K562 (cell line): ENCODE measurements around the gene CCDC136. TPM values are rescaled to one million over a fixed set of nuclear protein-coding genes. Genes with fewer than 3 reads are reported as not detected.

Experiments
- ATAC-seq: fragments of 200-7000 bp; cut with Tn5 transposase; 3 replicates; pipeline ENCODE4 v1.9.1; 2020; ENCODE audit warnings: moderate library complexity
- BruUV-seq: library from RNA; stranded (reverse); fragments of 400-500 nt; replicated peaks from 2 replicates; lab custom pipeline; 2021; lab: Mats Ljungman, UMichigan
- CTCF ChIA-PET: fragments of 300-600 bp; formaldehyde crosslinking; extraction: SDS; loops from one replicate; lab custom pipeline; 2021; ENCODE audit warnings: low intra/inter-chr PET ratio; lab: Yijun Ruan, JAX
- POLR2A ChIA-PET: fragments of 300-600, 350-650 bp; sonication (Branson Sonifier 250); formaldehyde crosslinking; extraction: SDS; loops from one replicate; lab custom pipeline; 2021; ENCODE audit warnings: antibody characterized with exemption, inconsistent platforms; lab: Yijun Ruan, JAX
- DNase-seq, 4 experiments: peaks; one replicate each; pipeline versions ENCODE4 v3.0.0 to v3.0.0-alpha.2; 2011 to 2018; ENCODE audit warnings: low spot score in 3 of 4, mixed read lengths in 3 of 4; ENCODE audit errors: extremely low read depth in 1 of 4
- FAIRE-seq: peaks from 2 replicates; lab custom pipeline; 2011; peaks lifted over from hg19 to GRCh38; lab: Jason Lieb, UNC
- H2AFZ ChIP-seq: 2 replicates; pipeline ENCODE4 v1.6.0; 2011; ENCODE audit warnings: low read depth, low read length, control low read depth, inconsistent platforms
- H3K27ac ChIP-seq: fragments of 200-600 bp; 3 replicates; pipeline ENCODE4 v1.8.0; 2011; ENCODE audit warnings: low read depth, mild to moderate bottlenecking, control low read depth, inconsistent platforms, low read length, moderate library complexity, mixed read lengths; ENCODE audit errors: extremely low read depth
- H3K27me3 ChIP-seq, 2 experiments: fragments of 300-600 bp in 1 of 2; 2 replicates in 1 of 2; 3 replicates in 1 of 2; pipeline versions ENCODE4 v1.6.0 to v1.8.0; 2011; ENCODE audit warnings: inconsistent platforms in 2 of 2, low read length in 2 of 2, mild to moderate bottlenecking in 1 of 2, mixed read lengths in 1 of 2, moderate library complexity in 1 of 2; ENCODE audit not compliant: control insufficient read depth in 2 of 2, insufficient read depth in 2 of 2
- H3K36me3 ChIP-seq: fragments of 300-600 bp; 3 replicates; pipeline ENCODE4 v1.8.0; 2011; ENCODE audit warnings: mild to moderate bottlenecking, low read length, inconsistent platforms; ENCODE audit not compliant: control insufficient read depth, insufficient read depth
- H3K4me1 ChIP-seq, 2 experiments: fragments of 200-600 bp in 1 of 2; replicated peaks in 1 of 2; 2 replicates in 1 of 2; 3 replicates in 1 of 2; pipeline versions ENCODE4 v1.5.1 to v1.8.0; 2011; ENCODE audit warnings: inconsistent platforms in 2 of 2, low read length in 2 of 2, mild to moderate bottlenecking in 1 of 2, mixed read lengths in 1 of 2, moderate library complexity in 1 of 2; ENCODE audit not compliant: control insufficient read depth in 2 of 2, insufficient read depth in 2 of 2
- H3K4me2 ChIP-seq: 2 replicates; pipeline ENCODE4 v1.6.1; 2011; ENCODE audit warnings: low read length, control low read depth, inconsistent platforms, mixed read lengths; ENCODE audit not compliant: insufficient read depth
- H3K4me3 ChIP-seq: fragments of 200-600 bp; sonication (generic), shearing (Covaris generic); 2 replicates; pipeline ENCODE4 v1.5.1; 2016; ENCODE audit warnings: control low read depth, inconsistent platforms
- H3K79me2 ChIP-seq: fragments of 200-600 bp; 3 replicates; pipeline ENCODE4 v1.8.0; 2011; ENCODE audit warnings: low read length, inconsistent platforms; ENCODE audit not compliant: control insufficient read depth, insufficient read depth
- H3K9ac ChIP-seq, 2 experiments: 2 replicates each; pipeline versions ENCODE4 v1.6.0 to v1.6.1; 2011; ENCODE audit warnings: low read depth in 2 of 2, low read length in 2 of 2, control low read depth in 1 of 2, inconsistent platforms in 1 of 2, mild to moderate bottlenecking in 1 of 2, mixed read lengths in 1 of 2; ENCODE audit not compliant: insufficient read depth in 1 of 2
- H3K9me1 ChIP-seq: one replicate; pipeline ENCODE4 v1.6.0; 2011; ENCODE audit warnings: inconsistent platforms, mild to moderate bottlenecking, low read length, moderate library complexity; ENCODE audit not compliant: control insufficient read depth, insufficient read depth
- H3K9me3 ChIP-seq: replicated peaks from 2 replicates; pipeline ENCODE4 v1.5.1; 2011; ENCODE audit warnings: low read depth, low read length, inconsistent platforms; ENCODE audit not compliant: control insufficient read depth, insufficient read depth
- H4K20me1 ChIP-seq: replicated peaks from 2 replicates; pipeline ENCODE4 v1.6.1; 2011; ENCODE audit warnings: low read length, inconsistent platforms, mixed read lengths; ENCODE audit not compliant: control insufficient read depth, insufficient read depth
- ADNP ChIP-seq: fragments of 200-800 bp; sonication (Bioruptor generic); IDR thresholded peaks from 2 replicates; pipeline ENCODE4 v1.6.1; 2016; ENCODE audit warnings: missing genetic modification characterization, missing compliant biosample characterization
- CBFA2T3 ChIP-seq: fragments of 450-650 bp; IDR thresholded peaks from 2 replicates; pipeline ENCODE4 v1.6.1; 2017
- DMBX1 ChIP-seq: fragments of 250-450 bp; sonication (Bioruptor Pico); IDR thresholded peaks from 2 replicates; pipeline ENCODE4 v1.8.0; 2022; ENCODE audit warnings: inconsistent platforms, mild to moderate bottlenecking, moderate library complexity, borderline replicate concordance
- FOXK1 ChIP-seq: sonication (generic); formaldehyde crosslinking; IDR thresholded peaks from 2 replicates; pipeline ENCODE4 v1.8.0; 2022; ENCODE audit warnings: missing genetic modification reagents, mild to moderate bottlenecking, borderline replicate concordance
- KAT8 ChIP-seq: fragments of 450-650 bp; IDR thresholded peaks from 2 replicates; pipeline ENCODE4 v1.6.1; 2016; ENCODE audit warnings: low read depth, mild to moderate bottlenecking
- MYNN ChIP-seq, 2 experiments: sonication (generic); formaldehyde crosslinking in 1 of 2; IDR thresholded peaks; 2 replicates each; pipeline versions ENCODE4 v1.5.0 to v1.6.1; 2016 to 2020; ENCODE audit warnings: antibody characterized with exemption in 1 of 2, missing genetic modification reagents in 1 of 2
- NCOA2 ChIP-seq, 2 experiments: fragments of 450-650 bp; IDR thresholded peaks; 2 replicates each; pipeline ENCODE4 v1.6.1; 2018; ENCODE audit warnings: mild to moderate bottlenecking in 2 of 2, moderate library complexity in 1 of 2; ENCODE audit not compliant: partially characterized antibody in 2 of 2
- POLR2B ChIP-seq: fragments of 450-650 bp; IDR thresholded peaks from 2 replicates; pipeline ENCODE4 v1.6.1; 2018; ENCODE audit warnings: low read depth; ENCODE audit not compliant: partially characterized antibody
- PURB ChIP-seq: sonication (generic); formaldehyde crosslinking; IDR thresholded peaks from 2 replicates; pipeline ENCODE4 v1.9.0; 2021; ENCODE audit warnings: low read depth, mild to moderate bottlenecking, missing genetic modification reagents
- RBM34 ChIP-seq: fragments of 200-400 bp; formaldehyde crosslinking; IDR thresholded peaks from 2 replicates; pipeline ENCODE4 v1.6.1; 2018; ENCODE audit warnings: low read length, borderline replicate concordance; ENCODE audit not compliant: insufficient read depth
- RREB1 ChIP-seq: fragments of 250-450 bp; sonication (Bioruptor Pico); IDR thresholded peaks from 2 replicates; pipeline ENCODE4 v1.4.0; 2020
- SNRNP70 ChIP-seq: fragments of 200-400 bp; formaldehyde crosslinking; optimal IDR thresholded peaks from 2 replicates; pipeline ENCODE3; 2017; ENCODE audit warnings: low read depth, low read length
- SOX6 ChIP-seq: fragments of 450-650 bp; IDR thresholded peaks from 2 replicates; pipeline ENCODE4 v1.6.1; 2014; ENCODE audit warnings: mild to moderate bottlenecking
- SRSF3 ChIP-seq: fragments of 200-400 bp; formaldehyde crosslinking; IDR thresholded peaks from 2 replicates; pipeline ENCODE4 v1.6.1; 2016; ENCODE audit warnings: mild to moderate bottlenecking, low read length, moderate library complexity; ENCODE audit not compliant: insufficient read depth
- ZNF143 ChIP-seq: sonication (generic); formaldehyde crosslinking; IDR thresholded peaks from 2 replicates; pipeline ENCODE4 v1.9.0; 2022; ENCODE audit warnings: mild to moderate bottlenecking, missing genetic modification reagents
- ZNF184 ChIP-seq: sonication (generic); formaldehyde crosslinking; IDR thresholded peaks from 2 replicates; pipeline ENCODE4 v1.5.0; 2020; ENCODE audit warnings: missing genetic modification reagents
- ZNF644 ChIP-seq: fragments of 200-800 bp; sonication (Bioruptor generic); IDR thresholded peaks from 2 replicates; pipeline ENCODE4 v1.6.1; 2016; ENCODE audit warnings: low read depth, missing genetic modification characterization, missing compliant biosample characterization
- WGBS: fragments of 100-300 bp; shearing (Covaris generic); methylation state at CpG from one replicate; pipeline ENCODE4 v1.1.6; 2016; ENCODE audit warnings: low coverage, mixed read lengths; ENCODE audit not compliant: insufficient coverage; ENCODE audit errors: missing lambda C conversion rate; 5-methylcytosine and 5-hydroxymethylcytosine counted together
- in situ Hi-C: fragments of 300-500 bp; cut with MboI; formaldehyde crosslinking; loops from 4 replicates; pipeline ENCODE4 v1.15.0; 2018; ENCODE audit warnings: inconsistent platforms, mixed read lengths
- intact Hi-C: fragments of 100-400 bp; cut with micrococcal nuclease; formaldehyde crosslinking; loops from 2 replicates; pipeline ENCODE4 v1.14.2; 2022
- polyA plus RNA-seq, 8 experiments: library from polyadenylated mRNA; depleted of rRNA in 4 of 8; stranded (reverse) in 5 of 8; unstranded in 3 of 8; fragments of >200 nt; fragmentation: Nextera tagmentation in 2 of 8; fragmentation: Illumina TruSeq in 1 of 8; extraction: Ambion mirVana in 2 of 8; extraction: Trizol in 1 of 8; gene quantifications; 2 replicates each; pipeline versions ENCODE4 v1.2.1 to v1.2.3, GENCODE V29; 2011 to 2014; ENCODE audit warnings: inconsistent platforms in 1 of 8, missing spikeins in 1 of 8
- total RNA-seq, 7 experiments: library from RNA; depleted of rRNA in 6 of 7; stranded (reverse); fragments of >200 nt in 6 of 7; fragmentation: Illumina TruSeq in 2 of 7; extraction: Trizol in 2 of 7; gene quantifications; 2 replicates each; pipeline versions ENCODE4 v1.2.1 to v1.2.3, GENCODE V29; 2011 to 2021; ENCODE audit warnings: low replicate concordance in 1 of 7

The CCDC136 gene
- total and polyA plus RNA-seq, 9 of the 15 experiments (the other 6 are each of a cell fraction or from before 2014, with no cell fraction given), result 2.4 to 40.8 (median 26.5) TPM

GRCh38 chr7:128745706-128746105, 46.1 kb upstream of the CCDC136 start:
- Histone ChIP-seq H3K9me1 (peaks cover 5% of the 10 kb centered on the region), H4K20me1 (peaks cover 65% of the 10 kb centered on the region), H3K4me1 (peaks cover 9 to 43% of the 10 kb centered on the region in 2 experiments; a peak in 4 of 5 replicates), H3K27ac (no peak overlapping the region), H3K9me3 (no peaks in the 10 kb centered on the region), H2AFZ (no peak overlapping the region), H3K4me3 (no peak overlapping the region), H3K9ac (no peak overlapping the region), H3K4me2 (no peak overlapping the region), H3K27me3 (no peaks in the 10 kb centered on the region), H3K79me2 (peaks cover 98% of the 10 kb centered on the region), H3K36me3 (peaks cover 93% of the 10 kb centered on the region)
- BruUV-seq, result no TSS peak
- no peak for DNase-seq
- no peak for ATAC-seq
- in situ Hi-C loops (no loop called here), intact Hi-C loops (no loop called here)
- FAIRE-seq, result no peak
- WGBS, result 68% methylated on average over 1 of the region's 1 CpG
- CTCF ChIA-PET, result no interaction called here
- POLR2A ChIA-PET, result interaction anchor here (0.5 to 1.5 kb wide), 9 partner anchors 9 to 608 kb away, joined by 3 to 6 read pairs (median 4); partner anchors contain the start of gene AHCYL2
- no peak for TF ChIP-seq SNRNP70
- no peak for TF ChIP-seq SRSF3
- no peak for TF ChIP-seq SOX6
- no peak for TF ChIP-seq RBM34
- no peak for TF ChIP-seq RREB1 (CRISPR knock-in tag)
- TF ChIP-seq POLR2B, result no peak
- TF ChIP-seq ZNF184 (CRISPR knock-in tag), result no peak
- TF ChIP-seq MYNN (IDR thresholded peaks at IDR 0.05), result no peak
- no peak for TF ChIP-seq MYNN (CRISPR knock-in tag; IDR thresholded peaks at IDR 0.05)
- TF ChIP-seq CBFA2T3, result no peak
- no peak for TF ChIP-seq ZNF644 (tag)
- TF ChIP-seq FOXK1 (CRISPR knock-in tag), result no peak
- TF ChIP-seq PURB (CRISPR knock-in tag), result no peak
- no peak for TF ChIP-seq ZNF143 (CRISPR knock-in tag)
- no peak for TF ChIP-seq DMBX1 (CRISPR knock-in tag)
- TF ChIP-seq NCOA2 (IDR thresholded peaks at IDR 0.05; ENCODE audit: partially characterized antibody in 2 of 2), result no peak
- no peak for TF ChIP-seq KAT8
- TF ChIP-seq ADNP (tag), result no peak
